ENCODE data around the gene PLXNA2. TPM values are rescaled to one million over a fixed set of nuclear protein-coding genes. Genes with fewer than 3 reads are reported as not detected.

The PLXNA2 gene
- total RNA-seq, 6 experiments from 2014 or later, result 20.9 to 29.9 (median 28.1) TPM

- peaks cover 20% of the 10 kb centered on the region for H3K4me1 Mint-ChIP-seq (ENCODE audit: low read depth)
- TF ChIP-seq, protein P1, sequence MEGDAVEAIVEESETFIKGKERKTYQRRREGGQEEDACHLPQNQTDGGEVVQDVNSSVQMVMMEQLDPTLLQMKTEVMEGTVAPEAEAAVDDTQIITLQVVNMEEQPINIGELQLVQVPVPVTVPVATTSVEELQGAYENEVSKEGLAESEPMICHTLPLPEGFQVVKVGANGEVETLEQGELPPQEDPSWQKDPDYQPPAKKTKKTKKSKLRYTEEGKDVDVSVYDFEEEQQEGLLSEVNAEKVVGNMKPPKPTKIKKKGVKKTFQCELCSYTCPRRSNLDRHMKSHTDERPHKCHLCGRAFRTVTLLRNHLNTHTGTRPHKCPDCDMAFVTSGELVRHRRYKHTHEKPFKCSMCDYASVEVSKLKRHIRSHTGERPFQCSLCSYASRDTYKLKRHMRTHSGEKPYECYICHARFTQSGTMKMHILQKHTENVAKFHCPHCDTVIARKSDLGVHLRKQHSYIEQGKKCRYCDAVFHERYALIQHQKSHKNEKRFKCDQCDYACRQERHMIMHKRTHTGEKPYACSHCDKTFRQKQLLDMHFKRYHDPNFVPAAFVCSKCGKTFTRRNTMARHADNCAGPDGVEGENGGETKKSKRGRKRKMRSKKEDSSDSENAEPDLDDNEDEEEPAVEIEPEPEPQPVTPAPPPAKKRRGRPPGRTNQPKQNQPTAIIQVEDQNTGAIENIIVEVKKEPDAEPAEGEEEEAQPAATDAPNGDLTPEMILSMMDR (IDR thresholded peaks at IDR 0.05), result no peak
- no peak for DNase-seq
- no peak overlapping the region for H3K4me3 Mint-ChIP-seq
- H3K27ac Mint-ChIP-seq, result no peak overlapping the region
- no peaks in the 10 kb centered on the region for H3K36me3 Mint-ChIP-seq (ENCODE audit: low read depth)
- H3K9me3 Mint-ChIP-seq, result no peaks in the 10 kb centered on the region
- peaks cover 4% of the 10 kb centered on the region for H3K27me3 Mint-ChIP-seq (ENCODE audit: insufficient read depth)
These were observed 115.1 kb downstream of the PLXNA2 start for GRCh38 chr1:208129060-208129459.

DNA sequence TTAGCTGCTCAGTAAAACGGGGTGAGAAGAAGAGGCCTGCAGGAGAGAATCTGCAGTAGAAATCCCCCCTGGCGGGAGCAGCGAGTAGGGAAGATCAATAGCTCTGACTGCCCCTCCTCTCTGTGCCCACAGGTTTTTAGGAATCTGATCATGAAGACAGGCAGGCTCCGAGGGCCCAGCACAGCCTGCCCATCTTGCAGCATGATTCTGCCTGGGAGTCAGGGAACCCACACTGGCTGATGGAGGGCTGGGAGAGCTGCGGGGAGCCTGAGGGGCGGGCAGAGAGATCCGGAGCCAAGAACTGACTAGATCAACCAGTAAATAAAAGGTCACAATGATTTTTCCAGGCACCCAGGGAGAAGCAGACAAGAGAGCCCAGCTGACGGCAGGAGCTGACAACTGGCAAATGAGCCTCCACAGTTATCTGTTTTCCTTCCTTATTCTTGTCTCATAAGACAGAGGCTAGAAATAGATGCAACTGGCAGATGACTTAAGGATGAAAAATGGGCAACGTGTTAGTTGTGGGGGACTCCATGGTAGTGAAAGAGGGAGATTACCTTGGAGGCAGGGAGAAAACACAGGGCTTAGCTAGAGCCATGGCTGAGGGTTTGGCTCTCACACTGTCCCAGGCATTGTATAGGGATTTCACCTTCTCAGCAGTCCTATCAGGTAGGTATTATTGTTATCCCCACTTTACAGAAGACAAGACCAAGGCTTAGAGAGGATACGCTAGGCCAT, 116.2 kb downstream of the PLXNA2 start:
- Mint-ChIP-seq H3K4me1 (ENCODE audit: low read depth) (peaks cover 18% of the 10 kb centered on the region), H3K36me3 (ENCODE audit: low read depth) (no peaks in the 10 kb centered on the region), H3K27me3 (ENCODE audit: insufficient read depth) (peaks cover 4% of the 10 kb centered on the region), H3K9me3 (no peaks in the 10 kb centered on the region), H3K27ac (no peak overlapping the region), H3K4me3 (no peak overlapping the region)
- TF ChIP-seq, protein P1 (IDR thresholded peaks at IDR 0.05), result no peak
- DNase-seq, result no peak

- Mint-ChIP-seq H3K27me3 (ENCODE audit: insufficient read depth) (peaks cover 4% of the 10 kb centered on the region), H3K27ac (no peak overlapping the region), H3K9me3 (no peaks in the 10 kb centered on the region), H3K36me3 (ENCODE audit: low read depth) (no peaks in the 10 kb centered on the region), H3K4me1 (ENCODE audit: low read depth) (peaks cover 11% of the 10 kb centered on the region), H3K4me3 (no peak overlapping the region)
- TF ChIP-seq, protein P1 (IDR thresholded peaks at IDR 0.05), result no peak
- no peak for DNase-seq
These were observed 116.9 kb downstream of the PLXNA2 start for GRCh38 chr1:208127284-208127683.

DNA sequence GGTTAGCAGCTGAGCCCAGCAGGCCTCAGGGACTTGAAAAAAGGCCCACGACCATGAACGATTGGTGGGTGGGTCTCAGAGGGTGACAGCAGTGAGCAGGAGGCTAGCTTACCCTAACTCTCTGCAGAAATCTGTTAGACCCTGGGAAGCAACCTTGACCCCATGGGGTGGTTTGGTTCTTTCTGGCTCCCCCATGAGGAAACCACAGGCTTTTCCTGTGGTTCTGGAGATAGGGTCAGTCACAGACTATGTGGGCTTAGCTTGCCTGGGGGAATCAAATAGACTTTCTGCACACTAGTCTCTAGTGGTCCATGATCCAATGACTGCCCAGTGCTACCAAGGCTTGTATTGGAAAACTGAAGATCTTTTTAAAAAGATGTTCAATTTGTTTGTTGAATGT, 118.1 kb downstream of the PLXNA2 start:
- Mint-ChIP-seq H3K4me3 (no peak overlapping the region), H3K9me3 (no peaks in the 10 kb centered on the region), H3K4me1 (ENCODE audit: low read depth) (0 out of 2 replicates have a peak, but pooled peaks cover 6% of the 10 kb centered on the region), H3K27ac (no peak overlapping the region), H3K27me3 (ENCODE audit: insufficient read depth) (peaks cover 4% of the 10 kb centered on the region), H3K36me3 (ENCODE audit: low read depth) (no peaks in the 10 kb centered on the region)
- no peak for DNase-seq
- TF ChIP-seq, protein P1 (IDR thresholded peaks at IDR 0.05), result no peak

DNA sequence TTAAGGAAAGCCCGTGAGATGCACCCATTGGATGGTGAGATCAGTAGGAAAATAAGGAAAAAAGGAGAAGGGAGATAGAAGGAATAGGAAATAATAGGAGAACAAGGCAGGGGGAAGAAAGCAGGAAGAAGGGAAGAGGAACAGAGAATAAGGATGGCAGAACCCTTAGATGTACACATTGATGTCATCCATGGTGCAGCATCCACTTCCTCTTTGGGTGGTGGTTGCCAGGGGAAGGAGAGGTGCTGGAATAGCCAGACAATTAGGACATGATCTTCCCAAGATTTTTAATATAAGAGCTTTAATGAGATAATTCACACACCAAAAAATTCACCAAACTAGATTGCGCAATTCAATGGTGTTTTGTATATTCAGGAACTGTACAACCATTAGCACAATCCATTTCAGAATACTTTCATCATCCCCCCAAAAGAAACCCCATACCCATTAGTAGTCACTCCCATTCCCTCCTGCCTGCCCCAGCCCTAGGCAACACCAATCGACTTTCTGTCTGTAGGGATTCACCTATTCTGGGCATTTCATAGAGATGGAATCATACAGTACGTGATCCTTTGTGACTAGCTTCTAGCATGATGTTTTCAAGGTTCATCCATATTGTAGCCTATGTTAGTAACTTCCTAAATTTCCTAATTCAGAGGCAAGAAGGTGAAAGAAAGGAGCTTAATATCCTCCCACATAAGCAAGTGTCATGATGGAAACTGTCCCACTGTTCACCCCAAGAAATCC, 121.4 kb downstream of the PLXNA2 start:
- DNase-seq, result no peak
- Mint-ChIP-seq H3K4me3 (no peak overlapping the region), H3K9me3 (no peaks in the 10 kb centered on the region), H3K36me3 (ENCODE audit: low read depth) (no peaks in the 10 kb centered on the region; the same call in 1 of the 2 replicates), H3K27ac (no peak overlapping the region), H3K27me3 (ENCODE audit: insufficient read depth) (peaks cover under 1% of the 10 kb centered on the region; the same call in 1 of the 2 replicates), H3K4me1 (ENCODE audit: low read depth) (peaks cover 3% of the 10 kb centered on the region; the same call in 1 of the 2 replicates)
- TF ChIP-seq, protein P1 (IDR thresholded peaks at IDR 0.05), result no peak
